AG10803 (cell line): ENCODE measurements around the gene PKP2.

Source experiments
- DNase-seq: peaks from one replicate; pipeline ENCODE4 v3.0.0; 2010; ENCODE audit warnings: low read depth
- H3K4me3 ChIP-seq: 2 replicates; pipeline ENCODE4 v1.5.1; 2011; ENCODE audit warnings: mild to moderate bottlenecking, low read length, control low read depth
- CTCF ChIP-seq: conservative IDR thresholded peaks from 2 replicates; pipeline ENCODE4 v1.5.1; 2011; ENCODE audit warnings: mild to moderate bottlenecking, low read length, control low read depth, inconsistent platforms

PKP2 gene

GRCh38 chr12:32906399-32907165 lies 10.0 kb upstream of the PKP2 start:
- no peak for DNase-seq
- no peak overlapping the region for H3K4me3 ChIP-seq
- no peak for TF ChIP-seq CTCF

DNA sequence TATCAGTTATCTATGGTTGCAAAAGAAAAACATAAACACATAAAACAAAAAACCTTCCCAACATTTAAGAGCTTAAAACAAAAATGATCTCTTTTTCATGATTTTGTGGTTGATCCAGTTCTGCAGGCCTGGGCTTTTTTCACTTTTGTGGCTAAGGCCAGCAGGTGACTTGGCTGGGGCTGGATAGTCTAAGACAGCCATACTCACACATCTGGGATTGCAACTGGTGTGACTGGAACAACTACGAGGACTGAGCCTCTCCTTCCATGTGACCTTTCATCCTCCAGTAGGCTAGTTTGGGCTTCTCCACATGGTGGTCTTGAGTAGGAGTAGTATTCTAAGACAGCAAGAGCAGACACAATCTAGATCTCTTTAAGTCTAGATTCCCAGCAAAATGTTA lies 7.2 kb upstream of the PKP2 start:
- no peak for TF ChIP-seq CTCF
- DNase-seq, result no peak
- H3K4me3 ChIP-seq, result no peak overlapping the region

DNA sequence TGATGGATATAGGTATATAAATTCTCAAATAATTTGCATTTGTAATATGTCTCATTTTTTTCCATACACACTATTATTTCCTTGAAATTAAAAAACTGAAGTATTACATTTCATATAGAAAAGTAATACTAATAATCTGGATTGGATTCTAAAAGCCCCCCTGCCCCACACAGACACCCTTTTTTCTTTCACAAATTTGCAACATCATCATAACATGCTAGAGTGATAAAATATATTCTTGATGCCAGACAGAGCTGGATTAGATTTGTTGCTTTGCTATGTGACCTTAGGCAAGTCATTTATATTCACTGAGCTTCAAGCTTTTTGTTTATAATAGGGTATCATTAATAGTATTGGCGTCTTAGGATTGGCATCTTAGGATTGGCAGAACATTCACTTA lies 6.7 kb upstream of the PKP2 start:
- TF ChIP-seq CTCF, result no peak
- H3K4me3 ChIP-seq, result no peak overlapping the region
- DNase-seq, result no peak

- no peak for TF ChIP-seq CTCF
- no peak overlapping the region for H3K4me3 ChIP-seq
- DNase-seq, result no peak
These were observed 5.9 kb upstream of the PKP2 start for GRCh38 chr12:32902287-32902997.

DNA sequence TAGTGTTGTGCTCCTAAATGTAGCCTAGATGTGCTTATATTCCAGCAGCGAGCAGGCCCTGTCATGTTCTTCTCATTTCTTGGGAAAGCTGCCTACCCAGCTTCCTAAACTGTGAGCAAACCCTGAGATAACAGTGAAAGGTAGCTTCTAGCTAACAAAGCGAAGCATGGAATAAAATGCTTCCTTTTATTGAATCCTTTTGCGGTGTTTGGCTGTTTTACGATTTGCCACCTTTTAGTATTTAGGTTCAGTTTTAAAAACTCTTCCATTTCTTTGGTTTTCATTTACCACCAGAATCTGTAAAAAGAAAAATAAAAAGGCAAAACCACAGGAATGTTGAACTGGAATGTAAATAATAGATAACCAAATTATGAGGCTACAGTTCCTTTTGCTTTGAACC lies 5.0 kb upstream of the PKP2 start:
- H3K4me3 ChIP-seq, result no peak overlapping the region
- no peak for DNase-seq
- TF ChIP-seq CTCF, result no peak

DNA sequence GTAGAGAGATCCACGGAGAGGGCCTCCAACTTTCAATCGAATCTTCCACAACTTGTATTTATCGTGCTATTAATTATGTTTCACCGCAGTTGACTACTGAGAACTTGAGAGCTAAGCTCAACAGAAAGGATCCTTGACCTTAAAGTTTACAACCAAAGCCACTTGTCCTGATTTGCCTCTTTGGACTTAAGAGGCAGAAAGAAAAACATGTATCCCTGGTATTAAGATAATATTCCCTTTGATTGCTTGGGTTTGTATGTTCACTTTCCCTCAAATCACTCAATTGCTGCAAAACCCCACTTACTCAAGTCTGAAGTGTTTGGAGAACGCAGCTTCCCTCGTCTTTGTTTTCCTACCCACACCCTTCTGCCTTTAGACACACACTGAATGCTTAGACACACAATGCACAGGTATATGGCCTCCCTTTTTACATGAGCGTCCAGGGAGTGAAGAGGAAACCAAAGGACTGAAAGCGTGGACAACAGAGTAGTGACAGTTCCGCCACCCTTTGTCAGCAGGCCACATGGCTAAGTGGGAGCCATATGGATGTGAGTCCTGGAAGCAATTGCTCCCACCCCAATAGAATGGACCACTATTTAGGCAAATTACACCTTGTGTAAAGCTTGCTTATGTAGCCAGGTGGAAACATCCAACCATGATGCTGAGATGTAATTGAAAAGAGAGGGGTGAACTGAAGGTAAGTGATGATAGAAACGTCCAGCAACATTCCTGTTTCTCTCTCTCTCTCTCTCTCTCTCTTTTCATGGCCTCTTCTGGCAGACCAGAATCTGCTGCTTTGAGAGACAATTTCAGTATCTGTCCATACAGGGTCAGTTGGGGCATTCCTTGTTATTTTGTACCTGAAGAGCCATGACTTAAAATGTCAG lies 1.4 kb upstream of the PKP2 start:
- no peak overlapping the region for H3K4me3 ChIP-seq
- DNase-seq, result no peak
- TF ChIP-seq CTCF, result no peak
